Measurements from ENCODE around the gene NAP1L4.

The NAP1L4 gene

DNA sequence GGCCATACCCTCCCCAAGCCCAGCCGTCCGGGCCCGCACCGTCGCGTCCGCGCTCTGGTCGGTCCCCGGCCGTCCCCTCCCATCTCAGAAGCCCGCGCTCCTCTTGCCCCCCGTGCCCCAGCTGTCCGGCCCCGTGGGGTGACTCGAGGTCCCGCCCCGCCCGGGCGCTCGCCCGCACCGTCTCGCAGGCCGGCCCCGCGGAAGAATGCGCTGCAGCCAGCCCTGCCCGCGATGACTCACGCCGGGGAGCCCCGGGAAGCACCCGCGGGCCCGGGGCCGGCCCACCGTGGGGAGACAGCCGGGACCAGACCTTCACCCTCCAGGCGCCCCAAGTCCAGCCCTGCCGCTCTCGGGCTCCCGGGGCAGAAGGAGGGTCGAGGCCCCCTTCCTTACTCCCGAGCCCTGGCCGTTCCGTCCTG is 62.6 kb downstream of the NAP1L4 start:
- peak overlapping the region; percentile 86 for H3K4me3 ChIP-seq (ENCODE audit: control insufficient read depth, low read depth, low read length)
- no peak for DNase-seq (ENCODE audit: low read depth)

DNA sequence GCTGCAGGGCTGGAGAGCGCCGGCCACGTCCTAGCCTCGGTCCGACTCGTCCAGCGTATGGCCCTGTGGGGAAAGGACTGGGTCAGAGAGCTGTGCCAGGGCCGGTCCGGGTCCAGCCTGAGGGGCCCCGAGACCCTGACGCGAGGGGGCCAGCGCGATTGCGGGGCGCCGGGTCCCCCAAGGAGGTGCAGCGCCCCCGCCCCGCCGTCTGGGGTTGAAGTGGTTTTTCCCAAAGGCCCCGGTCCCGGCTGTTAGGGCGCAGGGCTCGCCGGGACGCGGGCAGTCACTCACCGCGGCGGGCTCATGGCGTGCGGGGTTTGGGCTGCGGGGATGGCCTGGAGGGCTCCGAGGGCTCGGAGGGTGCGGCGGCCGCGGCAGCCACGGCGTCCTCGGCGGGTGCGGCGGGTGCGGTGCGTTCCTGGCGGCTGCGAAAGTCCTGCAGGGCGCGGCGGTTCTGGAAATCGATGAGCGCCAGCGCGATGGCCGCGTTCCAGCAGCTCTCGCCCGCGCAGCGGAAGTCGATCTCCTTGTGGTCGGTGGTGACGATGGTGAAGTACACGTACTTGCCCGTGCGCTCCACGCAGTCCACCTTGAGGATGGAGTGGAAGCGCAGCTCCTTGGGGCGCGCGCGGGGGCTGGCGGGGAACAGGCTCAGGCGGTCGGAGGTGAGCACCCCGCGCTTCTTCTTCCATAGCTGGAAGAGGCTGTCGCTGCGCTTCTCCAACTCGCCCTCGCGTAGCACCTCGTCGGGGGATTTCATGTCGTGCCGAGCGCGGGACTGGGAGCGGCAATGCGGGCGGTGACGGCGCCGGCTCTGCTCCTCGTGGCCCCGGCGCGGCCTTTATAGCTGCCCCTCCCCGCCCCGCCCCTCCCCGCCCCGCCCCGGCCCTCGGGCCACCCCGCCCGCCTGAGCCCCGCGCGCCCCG is 63.3 kb downstream of the NAP1L4 start, which contains the start of gene PHLDA2:
TSS of gene PHLDA2 (minus strand) at position 816 of the 926 bp plus-strand sequence. CDS start at position 760, 56 bp downstream.
- TF ChIP-seq, protein P1, sequence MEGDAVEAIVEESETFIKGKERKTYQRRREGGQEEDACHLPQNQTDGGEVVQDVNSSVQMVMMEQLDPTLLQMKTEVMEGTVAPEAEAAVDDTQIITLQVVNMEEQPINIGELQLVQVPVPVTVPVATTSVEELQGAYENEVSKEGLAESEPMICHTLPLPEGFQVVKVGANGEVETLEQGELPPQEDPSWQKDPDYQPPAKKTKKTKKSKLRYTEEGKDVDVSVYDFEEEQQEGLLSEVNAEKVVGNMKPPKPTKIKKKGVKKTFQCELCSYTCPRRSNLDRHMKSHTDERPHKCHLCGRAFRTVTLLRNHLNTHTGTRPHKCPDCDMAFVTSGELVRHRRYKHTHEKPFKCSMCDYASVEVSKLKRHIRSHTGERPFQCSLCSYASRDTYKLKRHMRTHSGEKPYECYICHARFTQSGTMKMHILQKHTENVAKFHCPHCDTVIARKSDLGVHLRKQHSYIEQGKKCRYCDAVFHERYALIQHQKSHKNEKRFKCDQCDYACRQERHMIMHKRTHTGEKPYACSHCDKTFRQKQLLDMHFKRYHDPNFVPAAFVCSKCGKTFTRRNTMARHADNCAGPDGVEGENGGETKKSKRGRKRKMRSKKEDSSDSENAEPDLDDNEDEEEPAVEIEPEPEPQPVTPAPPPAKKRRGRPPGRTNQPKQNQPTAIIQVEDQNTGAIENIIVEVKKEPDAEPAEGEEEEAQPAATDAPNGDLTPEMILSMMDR (IDR thresholded peaks at IDR 0.05; ENCODE audit: control insufficient read depth, insufficient read depth, low read depth, low read length, missing control alignments) = no peak
- H3K4me3 ChIP-seq (ENCODE audit: control insufficient read depth, low read depth, low read length) = peak within 1 kb of the TSS; percentile 86
- no peak for DNase-seq (ENCODE audit: low read depth)

More for the DNA sequence above, 62.6 kb downstream of the NAP1L4 start:
- TF ChIP-seq, protein P1 (IDR thresholded peaks at IDR 0.05; ENCODE audit: control insufficient read depth, insufficient read depth, low read depth, low read length, missing control alignments) = no peak

DNA sequence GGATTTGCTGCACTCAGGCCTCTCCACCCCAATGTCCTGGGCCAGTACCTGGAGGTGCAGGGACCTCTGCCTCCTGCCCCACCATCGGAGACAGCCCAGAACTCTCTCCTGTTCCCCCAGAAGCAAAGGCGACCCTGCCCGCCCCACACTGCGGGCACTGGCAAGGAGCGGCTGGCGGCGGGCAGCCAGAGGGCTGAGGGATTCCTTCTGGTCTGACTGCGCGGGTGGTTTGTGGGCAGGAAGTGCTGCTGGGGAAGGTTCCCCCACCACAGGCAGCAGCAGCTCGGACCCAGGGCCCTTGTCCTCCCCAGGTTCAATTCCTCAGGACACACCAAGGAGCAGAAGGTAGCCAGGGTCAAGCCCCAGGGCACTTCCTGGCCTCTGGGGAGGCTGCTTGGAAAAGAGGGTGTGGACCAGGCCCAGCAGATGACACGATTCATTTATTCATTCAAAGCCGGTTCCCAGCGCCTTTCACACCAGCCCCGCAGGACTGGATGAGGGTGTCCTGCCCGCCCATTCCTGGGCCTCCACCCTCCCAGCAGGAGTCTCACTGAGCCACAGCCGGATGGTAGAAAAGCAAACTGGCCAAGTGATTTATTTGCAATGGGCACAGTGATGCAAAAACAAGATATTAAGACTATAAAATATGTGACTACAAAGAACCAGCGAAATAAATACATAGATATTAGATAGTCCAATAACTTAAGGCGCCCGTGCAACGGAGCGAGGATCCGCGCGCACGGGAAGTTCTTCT is 64.1 kb downstream of the NAP1L4 start:
- H3K4me3 ChIP-seq (ENCODE audit: control insufficient read depth, low read depth, low read length) = peak overlapping the region; percentile 86
- no peak for DNase-seq (ENCODE audit: low read depth)
- TF ChIP-seq, protein P1 (IDR thresholded peaks at IDR 0.05; ENCODE audit: control insufficient read depth, insufficient read depth, low read depth, low read length, missing control alignments) = peak; percentile 5

DNA sequence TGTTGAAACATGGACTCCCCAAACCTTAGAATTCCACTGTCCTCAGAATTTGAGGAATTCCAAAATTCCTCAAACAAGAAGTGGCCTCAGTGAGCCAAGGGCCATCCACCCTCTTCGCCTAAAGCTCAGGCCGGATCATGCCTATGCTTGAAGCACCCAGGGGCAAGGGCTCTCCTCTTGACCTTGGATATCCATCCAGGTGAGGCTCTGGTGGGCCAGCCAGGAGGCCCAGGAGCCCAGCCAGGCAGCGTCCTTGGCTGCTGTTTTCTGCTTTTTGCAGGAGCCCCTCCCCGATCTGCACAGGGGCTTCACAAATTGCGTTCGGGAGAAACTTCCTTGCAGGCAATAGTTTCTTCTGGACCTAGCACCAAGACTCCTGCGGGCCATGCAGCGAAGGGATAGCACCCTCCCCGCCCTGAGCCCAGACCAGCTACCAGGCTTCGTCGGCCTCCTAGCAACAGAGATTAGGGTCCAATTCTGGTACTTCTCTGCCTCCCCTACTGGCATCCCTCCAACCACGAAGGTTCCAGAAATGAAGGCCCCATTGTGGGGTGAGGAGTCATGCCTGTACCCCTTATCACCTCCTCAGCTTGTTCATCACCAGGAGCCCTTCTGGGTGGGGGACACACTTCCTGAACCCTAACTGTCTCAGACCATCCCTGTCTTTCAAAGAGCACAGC is 64.9 kb downstream of the NAP1L4 start:
- peak overlapping the region; percentile 86 for H3K4me3 ChIP-seq (ENCODE audit: control insufficient read depth, low read depth, low read length)
- TF ChIP-seq, protein P1 (IDR thresholded peaks at IDR 0.05; ENCODE audit: control insufficient read depth, insufficient read depth, low read depth, low read length, missing control alignments) = no peak
- DNase-seq (ENCODE audit: low read depth) = no peak

DNA sequence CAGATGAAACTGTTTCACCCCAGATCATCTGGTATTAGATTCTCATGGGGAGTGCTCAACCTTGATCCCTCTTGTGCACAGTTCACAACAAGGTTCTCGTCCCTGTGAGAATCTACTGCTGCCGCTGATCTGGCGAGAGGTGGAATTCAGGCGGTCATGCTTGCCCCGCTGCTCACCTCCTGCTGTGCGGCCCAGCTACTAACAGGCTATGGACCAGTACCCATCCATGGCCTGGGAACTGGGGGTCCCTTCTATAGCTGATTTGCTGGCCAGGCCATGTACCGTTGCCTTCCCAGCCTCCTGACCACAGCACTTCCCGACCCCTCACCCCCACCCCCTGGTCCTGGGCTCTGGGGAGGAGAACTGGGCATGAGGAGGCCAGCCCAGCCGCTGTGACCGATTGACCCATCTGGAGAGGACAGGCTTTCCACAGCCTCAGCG is 65.5 kb downstream of the NAP1L4 start:
- H3K4me3 ChIP-seq (ENCODE audit: control insufficient read depth, low read depth, low read length) = no peak overlapping the region
- TF ChIP-seq, protein P1 (IDR thresholded peaks at IDR 0.05; ENCODE audit: control insufficient read depth, insufficient read depth, low read depth, low read length, missing control alignments) = no peak
- DNase-seq (ENCODE audit: low read depth) = no peak

All from AG09309 (cell line).